KMS-11 (cell line): ENCODE data around the gene ZNF670.

Experiments used
- H2AFZ ChIP-seq: fragments of 200-600 bp; sonication (generic); 2 replicates; pipeline ENCODE4 v1.6.1; 2016; ENCODE audit warnings: antibody characterized with exemption, mixed run types, low read depth
- H3K27ac ChIP-seq: fragments of 200-600 bp; sonication (generic); 2 replicates; pipeline ENCODE4 v1.6.1; 2016; ENCODE audit warnings: mild to moderate bottlenecking, mixed run types
- H3K27me3 ChIP-seq: fragments of 200-600 bp; sonication (generic); 2 replicates; pipeline ENCODE4 v1.6.1; 2017; ENCODE audit warnings: mild to moderate bottlenecking, low read depth, mixed run types, moderate library complexity; ENCODE audit not compliant: insufficient read depth
- H3K36me3 ChIP-seq: fragments of 200-600 bp; sonication (generic); 2 replicates; pipeline ENCODE4 v1.6.1; 2017; ENCODE audit warnings: mild to moderate bottlenecking, mixed run types; ENCODE audit not compliant: insufficient read depth
- H3K4me1 ChIP-seq: fragments of 200-600 bp; sonication (generic); 2 replicates; pipeline ENCODE4 v1.6.1; 2016; ENCODE audit warnings: mild to moderate bottlenecking, low read depth, mixed run types; ENCODE audit not compliant: poor library complexity, severe bottlenecking
- H3K4me2 ChIP-seq: fragments of 200-600 bp; sonication (generic); 2 replicates; pipeline ENCODE4 v1.7.0; 2016; ENCODE audit warnings: mild to moderate bottlenecking, mixed run types
- H3K4me3 ChIP-seq: fragments of 200-600 bp; sonication (generic); IDR thresholded peaks from 2 replicates; pipeline ENCODE4 v1.6.1; 2017; ENCODE audit warnings: low read depth, low read length, mixed read lengths; ENCODE audit not compliant: insufficient read depth
- H3K79me2 ChIP-seq: fragments of 200-600 bp; sonication (generic); 2 replicates; pipeline ENCODE4 v1.6.1; 2016; ENCODE audit warnings: low read depth, mixed run types; ENCODE audit not compliant: insufficient read depth
- H3K9ac ChIP-seq: fragments of 200-600 bp; sonication (generic); 2 replicates; pipeline ENCODE4 v1.6.1; 2016; ENCODE audit warnings: mild to moderate bottlenecking, mixed run types
- H4K20me1 ChIP-seq: fragments of 200-600 bp; sonication (generic); 2 replicates; pipeline ENCODE4 v1.6.1; 2016; ENCODE audit warnings: mild to moderate bottlenecking, mixed run types; ENCODE audit not compliant: insufficient read depth
- CTCF ChIP-seq: fragments of 200-600 bp; sonication (generic); conservative IDR thresholded peaks from 2 replicates; pipeline ENCODE4 v1.6.1; 2017; ENCODE audit warnings: low read depth, mild to moderate bottlenecking, antibody characterized with exemption, low read length, moderate library complexity, mixed read lengths

The ZNF670 gene

GRCh38 chr1:247056071-247056470 lies 22.5 kb downstream of the ZNF670 start:
- H3K27ac ChIP-seq = no peak overlapping the region
- H4K20me1 ChIP-seq = no peaks in the 10 kb centered on the region
- no peak overlapping the region for H3K4me3 ChIP-seq
- H3K4me1 ChIP-seq = peaks cover 4% of the 10 kb centered on the region
- H3K9ac ChIP-seq = no peak overlapping the region
- peaks cover 56% of the 10 kb centered on the region; the same call in 1 of the 2 replicates for H3K79me2 ChIP-seq
- no peaks in the 10 kb centered on the region for H3K36me3 ChIP-seq
- TF ChIP-seq CTCF = no peak
- no peak overlapping the region for H2AFZ ChIP-seq
- no peaks in the 10 kb centered on the region for H3K27me3 ChIP-seq
- H3K4me2 ChIP-seq = no peak overlapping the region

DNA sequence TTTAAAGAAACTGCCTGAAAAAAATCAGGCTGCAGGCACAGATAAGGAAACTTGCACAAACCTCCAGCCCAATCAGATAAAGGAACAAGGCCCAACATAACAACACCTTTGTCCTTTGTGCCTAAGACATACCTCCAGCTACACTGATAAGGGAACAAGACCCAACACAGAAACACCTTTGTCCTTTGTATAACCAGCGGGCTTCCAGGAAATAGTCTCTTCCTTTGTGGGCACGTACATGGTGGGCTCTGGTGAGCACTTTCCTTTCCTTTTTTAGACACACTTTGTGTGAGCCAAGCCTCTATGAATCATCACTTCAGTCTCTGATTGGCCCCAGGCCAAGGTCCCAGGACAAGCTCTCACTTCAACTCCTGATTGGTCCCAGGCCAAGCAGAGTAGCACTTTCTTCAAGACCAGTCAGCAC lies 23.6 kb downstream of the ZNF670 start:
- no peak overlapping the region for H3K4me3 ChIP-seq

GRCh38 chr1:247047702-247048101 lies 30.9 kb downstream of the ZNF670 start:
- Histone ChIP-seq H3K4me1 (no peaks in the 10 kb centered on the region), H4K20me1 (no peaks in the 10 kb centered on the region), H3K27me3 (no peaks in the 10 kb centered on the region), H3K4me3 (no peak overlapping the region), H3K79me2 (peaks cover 9% of the 10 kb centered on the region; the same call in 1 of the 2 replicates), H3K36me3 (no peaks in the 10 kb centered on the region), H2AFZ (no peak overlapping the region), H3K4me2 (no peak overlapping the region), H3K27ac (no peak overlapping the region), H3K9ac (no peak overlapping the region)
- TF ChIP-seq CTCF = no peak

More for the DNA sequence above, 23.6 kb downstream of the ZNF670 start:
- no peaks in the 10 kb centered on the region for H3K27me3 ChIP-seq
- no peak overlapping the region for H3K9ac ChIP-seq
- peaks cover 56% of the 10 kb centered on the region; the same call in 1 of the 2 replicates for H3K79me2 ChIP-seq
- TF ChIP-seq CTCF = no peak
- H3K36me3 ChIP-seq = no peaks in the 10 kb centered on the region
- H4K20me1 ChIP-seq = no peaks in the 10 kb centered on the region
- H3K4me1 ChIP-seq = no peaks in the 10 kb centered on the region
- no peak overlapping the region for H3K4me2 ChIP-seq
- H3K27ac ChIP-seq = no peak overlapping the region
- H2AFZ ChIP-seq = no peak overlapping the region

- Histone ChIP-seq H3K27ac (no peak overlapping the region), H2AFZ (no peak overlapping the region), H3K79me2 (peaks cover 6% of the 10 kb centered on the region; the same call in 1 of the 2 replicates)
Observed at GRCh38 chr1:247047260-247047659, 31.4 kb downstream of the ZNF670 start.

More at GRCh38 chr1:247047260-247047659, 31.4 kb downstream of the ZNF670 start:
- Histone ChIP-seq H3K9ac (no peak overlapping the region), H4K20me1 (no peaks in the 10 kb centered on the region), H3K4me2 (no peak overlapping the region), H3K4me1 (no peaks in the 10 kb centered on the region), H3K36me3 (no peaks in the 10 kb centered on the region), H3K27me3 (no peaks in the 10 kb centered on the region), H3K4me3 (no peak overlapping the region)
- TF ChIP-seq CTCF = no peak
